GM19452 (cell line): Measurements from ENCODE around the gene TBC1D21.

ENCODE experiments used
- ATAC-seq: cut with Tn5 transposase; IDR thresholded peaks from one replicate; pipeline ENCODE4 v1.9.1; 2021; ENCODE audit not compliant: unreplicated experiment

TBC1D21 gene

GRCh38 chr15:73858062-73858461 lies 15.3 kb upstream of the TBC1D21 start:
- ATAC-seq, result no peak

- ATAC-seq, result no peak
Observed at GRCh38 chr15:73862276-73862675, 11.1 kb upstream of the TBC1D21 start.

DNA sequence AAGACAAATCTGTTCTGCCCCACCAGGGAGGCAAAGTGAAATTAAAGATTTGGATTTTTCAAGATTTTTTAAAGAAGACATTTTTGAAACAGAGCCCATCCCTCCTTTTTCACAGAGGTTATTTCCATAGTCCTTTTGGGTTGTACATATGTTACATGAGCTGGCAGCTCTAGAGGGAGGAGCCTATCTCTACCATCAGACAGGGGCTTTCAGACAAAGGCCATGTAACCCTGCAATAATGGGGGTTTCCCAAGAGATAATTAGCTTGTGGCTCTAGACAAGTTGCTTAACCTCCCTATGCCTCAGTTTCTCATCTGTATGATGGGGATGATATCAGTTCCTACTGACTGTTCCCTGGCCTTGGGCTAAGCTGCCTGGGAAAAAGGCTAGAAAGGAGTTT lies 8.0 kb upstream of the TBC1D21 start:
- no peak for ATAC-seq

DNA sequence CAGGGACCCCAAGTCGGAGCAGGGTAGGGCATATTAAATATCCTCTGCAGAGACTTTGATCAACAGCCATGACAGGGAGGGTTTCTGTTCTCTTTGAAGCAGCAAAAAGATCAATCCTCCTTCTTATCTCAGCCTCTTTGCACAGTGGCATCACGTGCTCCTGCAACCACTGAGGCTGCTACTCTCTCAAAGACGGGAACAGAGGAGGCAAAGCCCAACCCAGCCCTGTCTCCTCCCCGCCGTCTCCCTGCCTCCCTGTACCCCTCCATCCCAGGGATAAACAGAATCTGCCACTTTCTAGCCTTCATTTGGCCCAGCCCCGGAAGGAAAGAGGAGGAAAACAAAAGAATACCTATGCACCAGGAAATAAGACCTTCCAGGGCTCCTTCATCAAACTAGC lies 7.5 kb upstream of the TBC1D21 start:
- ATAC-seq, result no peak

GRCh38 chr15:73866481-73866880 lies 6.9 kb upstream of the TBC1D21 start:
- ATAC-seq, result no peak

GRCh38 chr15:73866881-73867410 lies 6.4 kb upstream of the TBC1D21 start:
- ATAC-seq, result no peak

GRCh38 chr15:73867426-73867825 lies 5.9 kb upstream of the TBC1D21 start:
- ATAC-seq, result no peak

DNA sequence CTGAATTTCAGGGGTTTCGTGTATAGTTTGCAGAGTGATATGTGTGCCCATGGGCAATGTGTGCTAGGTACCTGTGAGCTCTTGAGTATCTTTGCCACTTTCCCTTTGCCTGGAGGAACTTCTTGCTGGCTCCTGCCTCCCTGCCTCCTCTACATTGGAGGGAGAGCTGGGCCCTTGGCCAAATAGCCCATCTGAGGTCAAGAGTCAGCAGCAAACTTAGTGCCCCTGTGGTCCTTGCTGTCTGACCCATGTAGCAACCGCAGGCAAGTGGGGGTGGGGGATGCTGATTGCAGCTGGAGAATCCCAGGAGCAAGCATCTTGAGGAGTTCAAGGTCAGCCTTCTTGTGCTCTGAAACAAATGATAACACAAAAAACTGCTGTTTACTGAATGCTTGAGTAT lies 5.4 kb upstream of the TBC1D21 start:
- no peak for ATAC-seq

DNA sequence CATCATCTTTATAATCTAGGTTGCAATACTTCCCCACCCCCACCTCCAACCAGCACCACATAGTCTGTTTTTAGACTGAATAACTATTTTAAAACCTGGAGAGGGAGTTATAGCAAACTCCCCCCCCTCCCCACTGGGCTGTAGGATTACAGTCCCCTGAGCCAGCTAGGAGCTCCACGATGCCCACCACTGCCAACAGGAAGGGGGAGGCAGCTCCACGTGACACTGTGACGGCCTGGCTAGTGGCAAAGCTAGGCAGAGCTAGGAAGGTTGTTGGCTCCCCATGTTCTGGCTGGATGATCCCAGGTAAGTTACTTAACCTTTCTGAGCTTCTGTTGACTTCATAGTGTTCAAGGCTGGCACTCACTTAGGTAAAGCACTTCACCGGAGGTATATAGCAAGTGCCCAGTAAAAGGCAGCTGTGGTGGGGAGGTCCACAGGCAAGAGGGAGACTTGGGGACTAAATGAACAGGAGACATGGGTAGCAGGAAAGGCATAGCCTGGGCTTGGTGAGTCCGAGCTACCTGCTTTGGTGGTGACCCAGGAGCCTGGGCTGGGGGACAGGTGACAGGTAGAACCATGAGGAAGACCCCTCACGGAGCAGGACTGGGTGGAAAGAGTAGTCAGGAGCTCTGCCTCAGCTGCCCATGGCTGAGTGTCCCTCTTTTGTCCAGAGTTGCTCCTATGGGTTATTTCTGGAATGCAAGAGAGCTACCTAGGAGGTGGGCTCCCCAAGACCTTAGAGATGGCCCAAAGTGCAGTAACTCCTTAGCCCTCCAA lies 4.0 kb upstream of the TBC1D21 start:
- ATAC-seq, result no peak

GRCh38 chr15:73870700-73871408 lies 2.5 kb upstream of the TBC1D21 start:
- ATAC-seq, result no peak

DNA sequence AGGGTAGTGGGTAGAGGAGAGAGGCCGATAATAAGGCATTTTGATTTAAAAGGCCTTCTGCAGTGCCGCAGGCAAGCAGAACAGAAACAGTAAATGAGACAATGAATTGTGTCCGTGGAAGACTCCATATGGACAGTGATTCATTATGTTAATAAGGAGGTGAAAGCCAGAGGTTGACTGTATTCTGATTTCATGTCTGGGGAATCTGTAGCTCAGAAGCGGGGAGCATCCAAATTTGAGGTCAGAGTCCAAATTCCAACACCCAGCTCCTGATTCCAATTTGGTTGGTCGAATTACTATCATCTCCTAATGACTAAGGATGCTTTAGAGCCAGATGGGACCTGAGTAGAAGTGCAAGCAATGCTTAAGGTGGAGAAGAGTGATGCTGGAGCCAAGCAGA lies 1.0 kb upstream of the TBC1D21 start:
- ATAC-seq, result no peak

- ATAC-seq, result no peak
Observed at GRCh38 chr15:73873889-73874511, 636 bp downstream of the TBC1D21 start.

DNA sequence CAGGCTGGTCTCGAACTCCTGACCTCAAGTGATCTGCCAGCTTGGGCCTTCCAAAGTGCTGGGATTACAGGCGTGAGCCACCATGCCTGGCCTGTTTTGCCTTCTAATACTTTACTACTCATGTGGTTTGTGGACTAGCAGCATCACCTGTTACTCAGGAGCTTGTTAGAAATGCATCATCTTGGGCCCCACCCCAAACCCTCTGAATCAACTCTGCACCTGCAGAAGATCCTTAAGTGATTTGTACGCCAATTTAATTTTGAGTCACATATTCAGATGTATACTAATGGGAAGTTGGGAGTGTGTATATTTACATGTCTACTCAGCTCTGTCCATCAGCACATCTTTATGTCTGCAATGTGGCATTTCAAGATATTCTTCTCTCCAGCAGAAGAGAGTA lies 6.1 kb downstream of the TBC1D21 start:
- ATAC-seq, result no peak

DNA sequence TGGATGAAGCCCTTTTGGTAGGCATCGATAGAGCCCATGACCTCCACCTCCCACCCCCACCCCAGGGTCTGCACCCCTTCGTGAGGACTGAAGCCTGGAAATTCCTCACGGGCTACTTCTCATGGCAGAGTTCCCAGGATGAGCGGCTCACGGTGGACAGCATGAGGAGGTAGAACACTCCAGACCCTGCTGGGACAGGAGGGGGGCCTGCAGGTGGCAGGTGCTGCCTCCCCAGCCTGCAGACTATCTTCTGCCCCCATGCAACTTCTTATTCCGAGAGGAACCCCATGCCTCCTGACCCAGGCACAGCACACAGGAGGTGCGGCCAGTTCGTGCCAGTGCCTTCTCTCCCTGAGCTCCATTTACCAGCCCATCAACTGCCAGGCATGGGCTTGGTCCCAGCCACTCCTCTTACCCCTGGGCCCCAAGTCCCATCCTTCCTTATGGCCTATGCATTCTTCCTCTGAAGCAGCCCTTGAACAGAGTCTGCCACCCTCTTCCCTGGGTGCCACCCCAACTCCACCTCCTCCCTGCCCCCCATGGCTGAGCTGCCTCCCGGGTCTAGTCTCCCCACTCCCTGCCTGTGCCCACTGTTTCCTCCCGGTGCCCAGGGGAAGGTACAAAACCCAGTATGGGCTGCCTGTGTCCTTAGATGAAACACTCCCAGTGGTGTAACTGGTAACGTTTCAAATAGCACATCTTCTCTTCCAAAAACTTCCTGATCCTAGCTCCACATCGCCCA lies 8.4 kb downstream of the TBC1D21 start:
- ATAC-seq, result no peak

DNA sequence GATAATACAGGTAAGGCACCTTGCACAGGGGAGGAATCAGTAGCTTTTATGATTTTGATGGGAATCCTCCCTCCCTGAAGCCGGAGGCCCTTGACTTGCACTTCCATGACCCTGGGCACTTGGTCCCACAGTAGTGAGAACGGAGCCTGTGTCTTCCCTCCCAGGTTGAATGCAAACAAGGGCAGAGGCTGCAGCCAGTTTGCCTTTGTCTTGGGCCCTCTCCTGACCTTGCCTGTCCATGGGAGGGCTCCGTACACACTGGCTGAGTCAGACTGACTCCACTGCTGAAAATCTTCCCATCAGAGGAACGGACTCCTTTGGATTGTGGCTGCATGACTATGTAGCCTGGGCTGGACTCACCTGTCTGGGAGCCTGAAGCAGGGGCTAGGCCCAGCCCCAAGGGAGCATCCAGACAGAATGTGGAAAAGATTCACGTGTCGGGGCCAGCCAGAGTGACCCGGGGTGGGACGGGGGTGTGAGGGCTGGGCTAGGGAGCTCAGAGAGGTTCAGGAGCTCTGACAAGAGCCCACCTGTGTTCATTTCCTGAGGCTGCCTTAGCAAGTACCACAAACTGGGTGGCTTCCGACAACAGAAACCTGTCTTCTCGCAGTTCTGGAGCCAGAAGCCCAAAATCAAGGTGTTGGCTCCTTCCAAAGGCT lies 9.5 kb downstream of the TBC1D21 start:
- ATAC-seq, result no peak

DNA sequence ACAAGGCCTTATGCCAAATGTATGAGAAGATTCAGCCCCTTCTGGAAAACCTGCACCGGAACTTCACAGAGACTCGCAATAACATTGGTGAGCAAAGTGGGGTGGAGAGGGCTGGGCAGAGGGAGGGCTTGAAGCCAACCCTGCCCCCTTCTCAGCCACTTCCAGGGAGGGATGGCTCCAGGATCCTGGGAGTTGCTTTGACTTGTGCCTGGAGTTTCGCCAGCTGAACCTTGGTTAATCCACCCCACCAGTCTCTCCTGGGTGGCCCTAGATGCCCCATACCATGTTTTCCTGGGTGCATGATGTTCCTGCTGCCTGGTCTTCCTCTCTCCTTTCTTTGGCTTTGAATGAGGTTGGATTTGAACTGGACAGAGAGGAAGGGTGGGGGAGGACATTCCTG lies 10.8 kb downstream of the TBC1D21 start:
- no peak for ATAC-seq

DNA sequence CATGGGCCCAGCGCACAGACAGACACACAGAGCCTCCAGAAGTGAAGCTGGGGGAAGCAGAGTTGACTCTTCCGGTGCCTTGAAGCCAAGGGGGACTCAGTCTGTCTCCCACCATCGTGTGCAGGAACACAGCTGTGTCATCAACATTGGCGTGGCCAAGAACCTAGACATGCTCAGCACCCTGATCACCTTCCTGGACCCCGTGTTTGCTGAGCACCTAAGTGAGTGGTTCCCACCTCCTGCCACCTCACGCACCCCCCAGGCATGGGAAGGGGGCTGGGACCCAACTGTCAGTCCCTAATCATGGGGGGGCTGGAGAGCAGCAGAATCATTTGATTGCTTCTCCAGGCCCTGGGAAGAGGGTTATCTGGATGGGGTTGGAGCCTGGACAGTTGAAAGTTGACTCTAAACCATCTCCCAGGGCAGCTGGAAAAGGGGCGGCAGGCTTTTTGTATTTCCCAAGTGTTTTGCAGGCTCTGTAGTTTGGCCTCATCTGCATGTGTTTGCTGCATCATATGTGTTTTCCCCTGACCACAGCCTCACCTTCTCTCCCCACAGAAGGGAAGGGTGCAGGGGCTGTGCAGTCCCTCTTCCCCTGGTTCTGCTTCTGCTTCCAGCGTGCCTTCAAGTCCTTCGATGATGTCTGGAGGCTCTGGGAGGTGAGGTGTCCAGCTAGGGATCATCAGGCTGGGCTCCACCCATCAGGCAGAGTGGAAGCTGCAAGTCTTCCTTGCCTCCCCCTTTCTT lies 12.8 kb downstream of the TBC1D21 start:
- no peak for ATAC-seq

- ATAC-seq, result no peak
Observed at GRCh38 chr15:73886717-73887345, 13.5 kb downstream of the TBC1D21 start.

DNA sequence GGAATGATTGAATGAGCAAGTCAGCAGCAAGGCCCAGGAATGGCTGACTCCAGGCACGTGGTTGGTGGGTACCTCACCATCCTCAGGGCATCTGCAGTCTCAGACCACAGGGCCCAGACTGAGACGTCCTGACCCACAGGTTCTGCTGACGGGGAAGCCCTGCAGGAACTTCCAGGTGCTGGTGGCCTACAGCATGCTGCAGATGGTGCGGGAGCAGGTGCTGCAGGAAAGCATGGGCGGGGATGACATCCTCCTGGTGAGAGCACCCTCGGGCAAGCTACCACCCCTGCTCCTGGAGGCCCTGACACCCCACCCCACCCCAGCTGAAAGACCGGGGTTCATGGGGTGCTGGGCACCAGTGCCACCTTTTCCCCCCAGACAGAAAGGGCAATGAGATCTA lies 14.1 kb downstream of the TBC1D21 start:
- ATAC-seq, result no peak
